ENCODE results near the gene SLC22A15.
"Not testable (repeated sequence)": the region's sequence is repeated elsewhere in the genome, so short reads cannot be mapped to it uniquely, and the experiment has no call there.

The SLC22A15 gene

GRCh38 chr1:116044071-116044470 is 67.8 kb downstream of the SLC22A15 start:
- DNase-seq: no peak

DNA sequence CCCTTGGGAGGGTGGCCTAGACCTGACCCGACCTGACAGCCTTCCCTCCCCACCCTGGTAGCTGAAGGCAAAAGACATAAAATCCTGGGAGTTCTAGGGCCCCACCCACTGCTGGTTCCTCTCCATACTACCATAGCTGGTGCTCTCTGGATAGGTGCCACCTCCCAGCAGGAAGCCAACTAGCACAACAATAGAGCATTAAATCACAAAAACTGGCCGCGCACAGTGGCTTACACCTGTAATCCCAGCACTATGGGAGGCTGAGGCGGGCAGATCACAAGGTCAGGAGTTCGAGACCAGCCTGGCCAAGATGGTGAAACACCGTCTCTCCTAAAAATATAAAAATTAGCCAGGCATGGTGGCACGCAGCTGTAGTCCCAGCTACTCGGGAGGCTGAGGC is 70.6 kb downstream of the SLC22A15 start:
- not testable (repeated sequence) for DNase-seq

GRCh38 chr1:116051896-116052295 is 75.6 kb downstream of the SLC22A15 start:
- not testable (repeated sequence) for DNase-seq

DNA sequence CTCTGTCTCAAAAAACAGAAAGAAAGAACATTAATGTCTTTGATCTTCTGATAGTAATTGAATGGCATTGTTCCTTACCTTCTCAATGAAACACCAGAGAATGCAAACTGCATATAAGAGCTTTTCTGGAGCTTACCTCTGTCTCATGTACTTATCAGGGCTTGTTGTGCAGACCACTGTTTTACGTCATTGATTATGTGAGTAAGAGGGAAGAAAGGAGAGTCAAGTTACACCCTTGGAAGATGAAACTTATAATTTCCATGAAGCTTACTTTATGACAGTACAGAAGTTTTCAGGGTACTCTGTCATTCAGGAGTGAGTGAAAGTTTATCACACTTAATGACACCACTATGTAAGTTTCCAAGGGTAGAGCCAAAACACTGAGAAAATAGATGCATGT is 85.9 kb downstream of the SLC22A15 start:
- no peak for DNase-seq

DNA sequence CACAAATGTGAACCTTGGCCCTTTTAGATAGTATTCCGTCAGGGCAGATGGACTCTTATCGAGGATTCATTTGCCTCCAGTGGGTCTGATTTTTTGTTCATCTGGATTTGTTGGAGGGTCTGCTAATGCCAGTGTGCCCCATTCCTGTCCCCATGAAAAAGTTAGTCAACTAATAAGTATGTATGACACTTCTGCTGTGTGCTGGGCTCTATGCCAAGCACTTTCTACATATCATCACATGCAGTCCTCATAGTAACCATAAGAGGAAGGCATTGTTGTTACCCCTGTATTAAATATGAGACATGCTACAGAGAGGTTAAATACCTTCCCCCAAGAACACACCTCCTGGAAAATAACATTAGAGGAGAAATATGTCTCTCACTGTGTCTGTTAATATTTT is 88.3 kb downstream of the SLC22A15 start:
- no peak for DNase-seq

GRCh38 chr1:116066868-116067565 is 90.7 kb downstream of the SLC22A15 start:
- DNase-seq: no peak

DNA sequence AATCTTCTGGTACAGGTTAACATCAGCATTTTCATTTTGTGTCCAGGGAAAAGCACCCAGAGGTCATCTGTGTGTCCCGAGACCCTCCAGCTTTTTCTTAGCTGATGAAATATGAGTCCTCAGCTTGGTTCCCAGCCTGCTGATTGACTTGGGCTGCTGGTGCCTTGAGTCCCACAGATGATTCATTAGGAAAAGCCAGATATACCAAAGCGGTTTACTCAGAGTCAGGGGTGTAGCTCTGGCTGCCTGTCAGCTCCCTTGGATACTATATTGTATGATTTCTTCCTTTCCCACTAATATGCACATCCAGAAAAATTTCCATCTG is 91.2 kb downstream of the SLC22A15 start:
- no peak for DNase-seq

DNA sequence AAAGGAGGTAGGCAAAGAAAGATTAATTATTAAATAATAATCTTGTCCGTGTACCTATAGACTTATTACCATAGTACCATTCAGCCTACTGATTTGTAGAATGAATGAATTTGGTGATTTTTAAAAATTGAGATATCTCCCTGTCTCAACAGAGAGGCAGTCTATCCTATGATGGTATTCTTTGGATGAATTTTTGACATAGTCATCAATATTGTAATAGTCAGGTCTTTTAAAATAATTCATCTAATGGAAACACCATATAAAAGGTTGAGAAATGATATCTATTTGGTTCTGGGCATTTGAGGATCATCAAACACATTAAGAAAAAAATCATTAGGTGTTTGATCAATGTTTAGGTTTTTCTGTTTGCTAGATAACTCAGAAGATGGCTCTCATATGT is 99.3 kb downstream of the SLC22A15 start:
- DNase-seq: no peak

DNA sequence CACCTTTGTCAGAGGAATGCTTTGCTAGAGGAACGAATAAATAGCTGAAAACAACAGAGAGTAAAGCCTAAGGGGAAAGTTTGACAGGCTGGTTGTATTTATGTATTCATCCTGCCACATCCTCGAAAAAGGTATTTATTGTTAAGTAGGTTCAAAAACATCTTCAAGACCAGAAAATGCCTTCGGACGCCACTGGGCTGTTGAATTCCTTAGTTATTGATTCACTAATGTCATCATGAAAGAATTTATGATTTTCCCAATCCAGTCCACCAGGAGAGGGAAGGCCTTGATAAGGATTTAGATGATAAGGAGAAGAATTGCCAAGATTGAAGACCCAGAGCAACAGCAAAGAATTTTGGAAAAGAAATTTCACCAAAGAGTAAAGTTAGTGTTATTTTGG is 99.7 kb downstream of the SLC22A15 start:
- no peak for DNase-seq

GRCh38 chr1:116076831-116077230 is 100.5 kb downstream of the SLC22A15 start:
- no peak for DNase-seq

- DNase-seq: no peak
These were observed 102.4 kb downstream of the SLC22A15 start for GRCh38 chr1:116078699-116079223.

- no peak for DNase-seq
These were observed 111.3 kb downstream of the SLC22A15 start for GRCh38 chr1:116087628-116088027.

- DNase-seq: no peak
These were observed 113.6 kb downstream of the SLC22A15 start for GRCh38 chr1:116089870-116090269.

DNA sequence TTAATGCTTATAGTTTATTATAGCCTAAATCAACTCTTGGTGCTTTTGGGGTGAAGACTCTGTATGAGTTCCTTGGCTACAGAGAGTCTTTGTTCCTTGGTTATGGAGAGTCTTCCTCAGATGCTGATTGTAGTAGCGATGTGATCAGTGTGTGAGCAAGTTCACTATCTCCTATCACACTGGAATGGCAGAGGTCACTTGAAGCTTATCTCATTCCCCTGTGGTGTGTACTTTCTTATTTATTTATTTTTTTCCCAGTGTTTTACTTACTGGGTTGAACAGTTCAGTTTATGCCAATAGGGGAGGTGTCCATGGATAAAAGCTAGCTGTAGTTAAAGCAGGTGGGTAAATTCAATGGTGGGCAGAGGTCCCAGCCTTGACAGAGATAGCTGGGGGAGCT is 114.8 kb downstream of the SLC22A15 start:
- DNase-seq: no peak

DNA sequence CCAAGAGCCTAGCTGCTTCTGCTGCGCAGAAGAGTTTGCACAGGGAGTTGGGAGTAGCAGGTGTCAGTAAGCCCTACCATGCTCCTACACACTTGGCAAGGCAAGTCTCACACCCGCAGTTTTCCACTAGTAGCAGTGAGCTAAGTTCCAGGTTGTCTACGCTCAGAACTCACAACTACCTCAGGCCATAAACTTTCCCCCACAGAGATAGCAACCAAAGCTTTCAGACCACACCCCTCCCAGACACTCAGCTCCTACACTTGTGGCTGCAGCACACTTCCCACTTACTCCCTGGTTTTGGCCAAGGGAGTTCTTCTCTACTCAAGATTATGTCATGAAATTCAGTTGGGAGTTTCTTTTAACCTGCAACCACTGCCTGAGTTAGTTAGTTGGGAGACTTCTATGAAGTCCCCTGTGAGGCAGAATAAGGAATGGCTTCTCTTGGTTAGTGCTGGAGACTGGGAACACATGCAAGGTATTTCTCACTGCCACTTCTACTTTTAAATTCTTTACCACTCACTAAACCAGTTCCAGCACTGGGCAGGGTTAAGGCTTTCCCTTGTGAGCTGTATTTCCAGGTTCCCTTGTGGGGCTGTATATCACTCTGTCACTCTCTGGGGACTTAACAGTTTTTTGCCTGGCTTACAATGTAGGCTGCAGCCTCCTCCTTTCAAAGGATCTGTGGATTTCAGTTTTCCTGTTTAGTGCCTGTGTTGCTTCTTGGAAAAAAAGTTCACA is 116.6 kb downstream of the SLC22A15 start:
- no peak for DNase-seq

- no peak for DNase-seq
These were observed 118.7 kb downstream of the SLC22A15 start for GRCh38 chr1:116095027-116095426.

- no peak for DNase-seq
These were observed 119.8 kb downstream of the SLC22A15 start for GRCh38 chr1:116096013-116096618.

- no peak for DNase-seq
These were observed 121.3 kb downstream of the SLC22A15 start for GRCh38 chr1:116097626-116098025.

GRCh38 chr1:116099379-116099778 is 123.1 kb downstream of the SLC22A15 start:
- no peak for DNase-seq

DNA sequence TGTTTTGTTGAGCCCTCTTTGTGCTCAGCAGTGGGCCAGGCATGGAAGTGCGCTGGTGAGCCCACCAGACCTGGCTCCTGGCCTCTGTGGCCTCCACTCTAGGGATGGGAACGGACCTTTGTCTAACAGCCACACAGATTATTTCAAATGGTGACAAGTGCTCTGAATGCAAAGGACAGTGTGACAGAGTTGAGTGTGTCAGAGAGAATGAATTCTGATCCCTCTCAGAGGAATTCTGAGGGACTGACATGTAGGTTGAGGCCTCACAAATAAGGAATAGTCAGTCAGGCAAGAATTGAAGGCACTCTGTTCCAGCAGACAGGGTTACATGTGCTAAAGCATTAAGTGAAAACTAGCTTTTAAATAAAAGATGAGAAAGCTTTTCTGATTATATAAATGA is 123.6 kb downstream of the SLC22A15 start:
- DNase-seq: no peak

DNA sequence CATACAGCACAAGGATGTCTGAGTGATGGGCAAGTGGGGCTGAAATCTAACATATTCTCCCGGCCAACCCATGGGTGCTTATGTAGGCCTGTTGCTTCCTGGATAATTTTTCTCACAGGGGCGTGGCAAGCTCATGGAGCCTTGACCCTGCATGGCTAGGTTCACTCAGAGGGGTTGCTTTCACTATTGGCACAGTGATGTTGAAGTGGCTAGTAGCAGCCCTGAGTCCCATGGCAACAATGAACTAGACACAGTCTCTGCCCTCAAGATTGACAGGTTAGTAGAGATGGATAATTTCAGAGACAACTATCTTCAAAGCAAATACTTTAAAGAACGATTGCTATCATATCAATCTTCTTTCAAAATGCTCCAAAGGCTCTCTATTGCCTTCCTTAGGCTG is 128.4 kb downstream of the SLC22A15 start:
- peak; percentile 1 for DNase-seq

DNA sequence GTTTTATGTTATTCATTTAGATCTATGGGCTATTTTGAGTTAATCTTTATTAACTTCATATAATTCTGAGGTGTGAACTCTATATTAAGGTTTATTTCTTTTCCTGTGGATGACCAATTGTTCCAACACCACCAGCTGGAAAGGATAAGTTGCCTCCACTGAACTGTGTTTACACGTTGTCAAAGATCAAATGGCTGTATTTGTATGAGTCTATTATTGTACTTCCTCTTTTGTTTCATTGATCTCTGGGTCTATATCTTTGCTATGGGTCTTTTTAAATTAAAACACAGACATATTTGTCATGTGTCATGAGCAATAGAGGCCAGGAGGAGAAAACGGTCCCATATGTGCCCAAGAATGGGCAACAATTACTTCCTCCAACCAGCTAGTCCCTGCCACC is 129.7 kb downstream of the SLC22A15 start:
- peak; percentile 20 for DNase-seq

- no peak for DNase-seq
These were observed 130.3 kb downstream of the SLC22A15 start for GRCh38 chr1:116106646-116107045.

- DNase-seq: no peak
These were observed 131.1 kb downstream of the SLC22A15 start for GRCh38 chr1:116107371-116107770.

Measured in DMS53 (cell line).